Neural progenitor cell (in vitro differentiated cells): ENCODE measurements around the gene DEFB125. TPM values are rescaled to one million over a fixed set of nuclear protein-coding genes. Genes with fewer than 3 reads are reported as not detected.

Experiments
- DNase-seq: peaks from one replicate; pipeline ENCODE4 v3.0.0-alpha.2; 2016; ENCODE audit warnings: low spot score
- H2AFZ ChIP-seq: fragments of 200-600 bp; sonication (generic); replicated peaks from 2 replicates; pipeline ENCODE4 v1.6.1; 2016; ENCODE audit warnings: antibody characterized with exemption
- H3F3A ChIP-seq: fragments of 200-600 bp; sonication (generic); 2 replicates; pipeline ENCODE4 v1.6.1; 2016; ENCODE audit warnings: antibody characterized with exemption, low read depth
- H3K27ac ChIP-seq: fragments of 200-600 bp; sonication (generic); 2 replicates; pipeline ENCODE4 v1.5.1; 2016; ENCODE audit warnings: mild to moderate bottlenecking
- H3K27me3 ChIP-seq: fragments of 200-600 bp; sonication (generic); 2 replicates; pipeline ENCODE4 v1.6.1; 2016; ENCODE audit warnings: mild to moderate bottlenecking, moderate library complexity
- H3K36me3 ChIP-seq: fragments of 200-600 bp; sonication (generic); 2 replicates; pipeline ENCODE4 v1.5.1; 2016
- H3K4me1 ChIP-seq: fragments of 200-600 bp; sonication (generic); 2 replicates; pipeline ENCODE4 v1.6.1; 2016; ENCODE audit warnings: mixed run types
- H3K4me2 ChIP-seq: fragments of 200-600 bp; sonication (generic); 2 replicates; pipeline ENCODE4 v1.6.1; 2016
- H3K4me3 ChIP-seq: fragments of 200-600 bp; sonication (generic); 2 replicates; pipeline ENCODE4 v1.5.1; 2016
- H3K79me2 ChIP-seq: fragments of 200-600 bp; sonication (generic); 2 replicates; pipeline ENCODE4 v1.6.1; 2016; ENCODE audit warnings: low read depth
- H3K9ac ChIP-seq: fragments of 200-600 bp; sonication (generic); 2 replicates; pipeline ENCODE4 v1.6.1; 2016
- H3K9me3 ChIP-seq: fragments of 200-600 bp; sonication (generic); 2 replicates; pipeline ENCODE4 v1.5.1; 2016; ENCODE audit warnings: low read depth
- H4K20me1 ChIP-seq: fragments of 200-600 bp; sonication (generic); 2 replicates; pipeline ENCODE4 v1.6.1; 2016; ENCODE audit warnings: low read depth
- H3K27ac Mint-ChIP-seq: 3 replicates; pipeline ENCODE4 v1.8.0; 2021; ENCODE audit warnings: mixed read lengths
- H3K27me3 Mint-ChIP-seq: 2 replicates; pipeline ENCODE4 v1.8.0; 2022; ENCODE audit warnings: low read depth, mild to moderate bottlenecking, inconsistent platforms, moderate library complexity, mixed read lengths; ENCODE audit not compliant: insufficient read depth
- H3K36me3 Mint-ChIP-seq: 3 replicates; pipeline ENCODE4 v1.8.0; 2021; ENCODE audit warnings: mixed read lengths
- H3K4me1 Mint-ChIP-seq: 3 replicates; pipeline ENCODE4 v1.8.0; 2021; ENCODE audit warnings: mixed read lengths
- H3K4me3 Mint-ChIP-seq: 3 replicates; pipeline ENCODE4 v1.8.0; 2021; ENCODE audit warnings: mild to moderate bottlenecking, moderate library complexity, mixed read lengths
- H3K9me3 Mint-ChIP-seq: 3 replicates; pipeline ENCODE4 v1.8.0; 2020; ENCODE audit warnings: mixed read lengths
- EZH2 ChIP-seq: fragments of 200-600 bp; sonication (generic); IDR thresholded peaks from 2 replicates; pipeline ENCODE4 v1.6.1; 2017; ENCODE audit warnings: antibody characterized with exemption, mild to moderate bottlenecking, moderate library complexity
- EZH2phosphoT487 ChIP-seq: fragments of 200-600 bp; sonication (generic); IDR thresholded peaks from 2 replicates; pipeline ENCODE4 v1.6.1; 2017; ENCODE audit warnings: antibody characterized with exemption
- total RNA-seq: library from RNA; depleted of rRNA; stranded (reverse); fragments of >200 nt; gene quantifications from 2 replicates; pipeline ENCODE4 v1.2.3, GENCODE V29; 2015; ENCODE audit warnings: low replicate concordance
- TF ChIP-seq, protein P1 (sequence below): fragments of 200-600 bp; sonication (generic); IDR thresholded peaks from 2 replicates; pipeline ENCODE4 v1.5.1; 2017; ENCODE audit warnings: antibody characterized with exemption, mild to moderate bottlenecking

The DEFB125 gene
- total RNA-seq, 1 donor from 2014 or later, result not detected

DNA sequence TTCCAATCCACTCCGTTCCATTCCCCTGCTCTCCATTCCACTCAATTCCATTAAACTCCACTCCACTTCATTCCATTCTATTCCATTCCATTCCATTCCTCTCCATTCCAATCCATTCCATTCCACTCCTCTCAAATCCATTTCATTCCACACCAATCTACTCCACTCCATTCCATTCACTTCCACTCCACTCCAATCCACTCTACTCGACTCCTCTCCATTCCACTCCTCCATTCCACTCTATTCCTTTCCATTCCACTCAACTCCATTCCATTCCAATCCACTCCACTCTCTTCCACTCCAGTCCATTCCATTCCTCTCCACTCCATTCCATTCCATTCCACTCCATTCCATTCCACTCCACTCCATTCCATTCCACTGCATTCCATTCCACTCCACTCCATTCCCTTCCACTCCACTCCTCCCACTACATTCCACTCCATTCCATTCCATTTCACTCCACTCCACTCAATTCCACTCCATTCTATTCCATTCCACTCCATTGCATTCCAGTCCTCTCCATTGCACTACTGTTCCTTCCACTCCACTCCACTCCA is 22.6 kb upstream of the DEFB125 start:
- peaks cover 2% of the 10 kb centered on the region for H3K27me3 Mint-ChIP-seq
- Histone ChIP-seq H3K4me3 (no peak overlapping the region), H3K4me2 (no peak overlapping the region), H4K20me1 (no peaks in the 10 kb centered on the region), H2AFZ (no peak overlapping the region), H3K4me1 (no peaks in the 10 kb centered on the region), H3K27ac (no peak overlapping the region), H3K9me3 (no peaks in the 10 kb centered on the region), H3F3A (no peaks in the 10 kb centered on the region), H3K27me3 (no peaks in the 10 kb centered on the region), H3K9ac (no peak overlapping the region), H3K79me2 (no peaks in the 10 kb centered on the region), H3K36me3 (no peaks in the 10 kb centered on the region)
- no peak overlapping the region for H3K4me3 Mint-ChIP-seq
- TF ChIP-seq, protein P1, sequence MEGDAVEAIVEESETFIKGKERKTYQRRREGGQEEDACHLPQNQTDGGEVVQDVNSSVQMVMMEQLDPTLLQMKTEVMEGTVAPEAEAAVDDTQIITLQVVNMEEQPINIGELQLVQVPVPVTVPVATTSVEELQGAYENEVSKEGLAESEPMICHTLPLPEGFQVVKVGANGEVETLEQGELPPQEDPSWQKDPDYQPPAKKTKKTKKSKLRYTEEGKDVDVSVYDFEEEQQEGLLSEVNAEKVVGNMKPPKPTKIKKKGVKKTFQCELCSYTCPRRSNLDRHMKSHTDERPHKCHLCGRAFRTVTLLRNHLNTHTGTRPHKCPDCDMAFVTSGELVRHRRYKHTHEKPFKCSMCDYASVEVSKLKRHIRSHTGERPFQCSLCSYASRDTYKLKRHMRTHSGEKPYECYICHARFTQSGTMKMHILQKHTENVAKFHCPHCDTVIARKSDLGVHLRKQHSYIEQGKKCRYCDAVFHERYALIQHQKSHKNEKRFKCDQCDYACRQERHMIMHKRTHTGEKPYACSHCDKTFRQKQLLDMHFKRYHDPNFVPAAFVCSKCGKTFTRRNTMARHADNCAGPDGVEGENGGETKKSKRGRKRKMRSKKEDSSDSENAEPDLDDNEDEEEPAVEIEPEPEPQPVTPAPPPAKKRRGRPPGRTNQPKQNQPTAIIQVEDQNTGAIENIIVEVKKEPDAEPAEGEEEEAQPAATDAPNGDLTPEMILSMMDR, result no peak
- TF ChIP-seq EZH2, result no peak
- no peak for TF ChIP-seq EZH2phosphoT487
- no peaks in the 10 kb centered on the region for H3K9me3 Mint-ChIP-seq
- no peak for DNase-seq
- no peak overlapping the region for H3K27ac Mint-ChIP-seq
- no peaks in the 10 kb centered on the region for H3K36me3 Mint-ChIP-seq
- no peaks in the 10 kb centered on the region for H3K4me1 Mint-ChIP-seq

DNA sequence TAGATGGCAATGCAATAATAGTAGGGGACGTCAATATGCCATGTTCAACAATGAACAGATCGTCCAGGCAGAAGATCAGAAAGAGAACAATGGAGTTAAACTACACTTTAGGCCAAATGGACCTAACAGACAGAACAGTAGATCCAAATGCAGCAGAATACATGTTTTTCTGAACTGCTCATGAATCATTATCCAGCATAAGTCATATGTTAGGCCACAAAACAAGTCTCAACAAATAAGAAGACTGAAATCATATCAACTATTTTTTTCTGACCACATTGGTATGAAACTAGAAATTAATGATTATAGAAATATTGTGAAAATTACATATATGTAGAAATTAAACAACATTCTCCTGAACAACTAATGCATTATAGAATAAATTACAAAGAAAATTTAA is 10.2 kb upstream of the DEFB125 start:
- Histone ChIP-seq H3K27me3 (peaks cover 22% of the 10 kb centered on the region), H3K4me2 (no peak overlapping the region), H3K9ac (no peak overlapping the region), H2AFZ (no peak overlapping the region), H3F3A (no peaks in the 10 kb centered on the region), H3K4me1 (no peaks in the 10 kb centered on the region), H3K4me3 (no peak overlapping the region), H3K27ac (no peak overlapping the region), H3K9me3 (peaks cover 2% of the 10 kb centered on the region), H4K20me1 (no peaks in the 10 kb centered on the region), H3K79me2 (no peaks in the 10 kb centered on the region), H3K36me3 (no peaks in the 10 kb centered on the region)
- no peaks in the 10 kb centered on the region for H3K9me3 Mint-ChIP-seq
- TF ChIP-seq EZH2, result no peak
- TF ChIP-seq, protein P1, result no peak
- no peak for TF ChIP-seq EZH2phosphoT487
- H3K4me1 Mint-ChIP-seq, result no peaks in the 10 kb centered on the region
- no peaks in the 10 kb centered on the region for H3K36me3 Mint-ChIP-seq
- H3K4me3 Mint-ChIP-seq, result no peak overlapping the region
- no peak for DNase-seq
- H3K27me3 Mint-ChIP-seq, result peaks cover 6% of the 10 kb centered on the region
- H3K27ac Mint-ChIP-seq, result no peak overlapping the region

DNA sequence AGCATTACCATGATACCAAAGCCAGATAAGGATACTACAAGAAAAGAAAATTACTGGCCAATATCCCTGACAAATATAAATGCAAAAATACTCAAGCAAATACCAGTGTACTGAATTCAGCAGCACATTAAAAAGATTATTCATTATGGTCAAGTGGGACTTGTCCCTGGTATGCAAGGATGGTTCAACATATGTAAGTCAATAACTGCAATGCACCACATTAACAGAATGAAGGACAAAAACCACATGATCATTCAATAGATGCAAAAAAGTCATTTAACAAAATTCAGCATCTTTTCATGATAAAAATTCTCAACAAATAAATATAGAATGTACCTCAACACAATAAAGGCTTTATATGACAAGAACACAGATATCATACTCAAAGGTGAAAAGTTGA is 9.1 kb upstream of the DEFB125 start:
- Mint-ChIP-seq H3K9me3 (no peaks in the 10 kb centered on the region), H3K27ac (no peak overlapping the region), H3K4me3 (no peak overlapping the region), H3K4me1 (no peaks in the 10 kb centered on the region), H3K27me3 (peaks cover 6% of the 10 kb centered on the region), H3K36me3 (no peaks in the 10 kb centered on the region)
- Histone ChIP-seq H3K27me3 (peaks cover 22% of the 10 kb centered on the region), H3K4me1 (no peaks in the 10 kb centered on the region), H3K4me3 (no peak overlapping the region), H3K9ac (no peak overlapping the region), H3K36me3 (no peaks in the 10 kb centered on the region), H3K9me3 (peaks cover 2% of the 10 kb centered on the region), H3K4me2 (no peak overlapping the region), H4K20me1 (no peaks in the 10 kb centered on the region), H3K79me2 (no peaks in the 10 kb centered on the region), H3F3A (no peaks in the 10 kb centered on the region), H3K27ac (no peak overlapping the region), H2AFZ (no peak overlapping the region)
- no peak for DNase-seq
- no peak for TF ChIP-seq EZH2
- TF ChIP-seq, protein P1, result no peak
- TF ChIP-seq EZH2phosphoT487, result no peak
